Mesothelial cell of epicardium (in vitro differentiated cells): ENCODE results near the gene AURKAIP1. TPM values are rescaled to one million over a fixed set of nuclear protein-coding genes. Genes with fewer than 3 reads are reported as not detected.
"Not testable (repeated sequence)": the region's sequence is repeated elsewhere in the genome, so short reads cannot be mapped to it uniquely, and the experiment has no call there.

Source experiments
- DNase-seq, 2 experiments: peaks; one replicate each; pipeline ENCODE4 v3.0.0; 2021; ENCODE audit warnings: low spot score in 2 of 2; ENCODE audit not compliant: unreplicated experiment in 2 of 2
- H3K27ac Mint-ChIP-seq: 2 replicates; pipeline ENCODE4 v1.8.0; 2021; ENCODE audit warnings: mixed read lengths
- H3K27me3 Mint-ChIP-seq: 2 replicates; pipeline ENCODE4 v1.8.0; 2021; ENCODE audit warnings: low read depth, mixed read lengths
- H3K36me3 Mint-ChIP-seq: 2 replicates; pipeline ENCODE4 v1.8.0; 2021; ENCODE audit warnings: mixed read lengths
- H3K4me1 Mint-ChIP-seq: 2 replicates; pipeline ENCODE4 v1.8.0; 2021; ENCODE audit warnings: mixed read lengths
- H3K4me3 Mint-ChIP-seq: 2 replicates; pipeline ENCODE4 v1.8.0; 2021; ENCODE audit warnings: mild to moderate bottlenecking, moderate library complexity, mixed read lengths
- H3K9me3 Mint-ChIP-seq: 2 replicates; pipeline ENCODE4 v1.8.0; 2021; ENCODE audit warnings: mixed read lengths
- total RNA-seq: library from RNA; stranded (reverse); gene quantifications from 3 replicates; pipeline ENCODE4 v1.2.1, GENCODE V29; 2021
- TF ChIP-seq, protein P1 (sequence below): fragments of 200-600 bp; sonication (generic); IDR thresholded peaks from one replicate; pipeline ENCODE4 v1.5.0; 2021; ENCODE audit warnings: antibody characterized with exemption; ENCODE audit not compliant: unreplicated experiment

AURKAIP1 gene
- total RNA-seq, 1 donor from 2014 or later = 75.5 TPM

DNA sequence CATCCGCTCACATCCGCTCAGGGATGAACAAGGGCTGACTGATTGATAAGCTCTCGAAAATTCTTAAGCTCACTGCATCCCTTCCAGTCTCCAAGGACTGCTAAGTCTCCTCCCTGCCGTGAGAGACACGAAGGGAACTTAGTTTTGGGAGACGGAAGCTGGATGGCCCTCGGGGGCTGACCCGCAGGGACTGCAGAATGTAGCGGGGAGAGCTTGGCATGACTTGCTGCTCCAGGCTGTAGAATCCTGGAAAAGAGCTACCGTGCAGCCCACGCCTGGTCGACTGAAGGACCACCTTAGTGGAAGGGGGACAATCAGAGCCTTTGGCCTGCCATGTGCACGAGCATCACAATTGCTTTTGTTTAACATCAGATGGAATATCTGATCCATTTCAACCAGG lies 40.7 kb upstream of the AURKAIP1 start:
- TF ChIP-seq, protein P1, sequence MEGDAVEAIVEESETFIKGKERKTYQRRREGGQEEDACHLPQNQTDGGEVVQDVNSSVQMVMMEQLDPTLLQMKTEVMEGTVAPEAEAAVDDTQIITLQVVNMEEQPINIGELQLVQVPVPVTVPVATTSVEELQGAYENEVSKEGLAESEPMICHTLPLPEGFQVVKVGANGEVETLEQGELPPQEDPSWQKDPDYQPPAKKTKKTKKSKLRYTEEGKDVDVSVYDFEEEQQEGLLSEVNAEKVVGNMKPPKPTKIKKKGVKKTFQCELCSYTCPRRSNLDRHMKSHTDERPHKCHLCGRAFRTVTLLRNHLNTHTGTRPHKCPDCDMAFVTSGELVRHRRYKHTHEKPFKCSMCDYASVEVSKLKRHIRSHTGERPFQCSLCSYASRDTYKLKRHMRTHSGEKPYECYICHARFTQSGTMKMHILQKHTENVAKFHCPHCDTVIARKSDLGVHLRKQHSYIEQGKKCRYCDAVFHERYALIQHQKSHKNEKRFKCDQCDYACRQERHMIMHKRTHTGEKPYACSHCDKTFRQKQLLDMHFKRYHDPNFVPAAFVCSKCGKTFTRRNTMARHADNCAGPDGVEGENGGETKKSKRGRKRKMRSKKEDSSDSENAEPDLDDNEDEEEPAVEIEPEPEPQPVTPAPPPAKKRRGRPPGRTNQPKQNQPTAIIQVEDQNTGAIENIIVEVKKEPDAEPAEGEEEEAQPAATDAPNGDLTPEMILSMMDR = no peak
- Mint-ChIP-seq H3K4me1 (peaks cover 14% of the 10 kb centered on the region), H3K27ac (no peak overlapping the region), H3K9me3 (peaks cover 8% of the 10 kb centered on the region), H3K4me3 (no peak overlapping the region), H3K36me3 (peaks cover 3% of the 10 kb centered on the region), H3K27me3 (no peaks in the 10 kb centered on the region)
- DNase-seq = no peak

DNA sequence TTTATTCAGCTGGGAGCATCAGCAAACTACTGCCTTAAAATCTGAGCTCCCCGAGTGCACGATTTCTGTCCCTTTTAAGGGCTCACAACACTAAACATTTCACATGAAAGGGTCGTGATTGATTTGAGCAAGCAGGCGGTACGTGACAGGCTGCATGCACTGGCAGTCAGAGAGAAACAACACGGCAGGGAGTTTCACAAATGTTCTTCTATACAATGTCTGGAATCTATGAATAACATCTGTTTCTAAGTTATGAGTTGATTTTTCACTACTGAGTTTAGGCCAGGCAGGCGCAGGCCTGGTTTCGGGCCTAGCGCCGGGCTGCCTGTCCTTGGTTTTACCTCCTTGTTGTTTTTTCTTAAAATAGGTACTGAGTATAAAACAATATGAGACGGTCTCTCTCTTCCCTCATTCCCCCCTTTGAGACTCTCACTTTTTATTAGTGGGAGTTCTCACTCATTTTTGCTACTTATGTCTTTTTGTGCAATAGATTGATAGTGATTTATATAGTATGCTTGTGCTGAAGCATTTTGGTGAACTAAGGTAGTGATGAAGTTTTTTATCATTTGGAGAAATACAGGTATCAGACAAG lies 37.4 kb upstream of the AURKAIP1 start:
- not testable (repeated sequence) for H3K36me3 Mint-ChIP-seq, H3K27me3 Mint-ChIP-seq, H3K4me3 Mint-ChIP-seq, DNase-seq, H3K9me3 Mint-ChIP-seq, H3K27ac Mint-ChIP-seq
- H3K4me1 Mint-ChIP-seq = peaks cover 22% of the 10 kb centered on the region

DNA sequence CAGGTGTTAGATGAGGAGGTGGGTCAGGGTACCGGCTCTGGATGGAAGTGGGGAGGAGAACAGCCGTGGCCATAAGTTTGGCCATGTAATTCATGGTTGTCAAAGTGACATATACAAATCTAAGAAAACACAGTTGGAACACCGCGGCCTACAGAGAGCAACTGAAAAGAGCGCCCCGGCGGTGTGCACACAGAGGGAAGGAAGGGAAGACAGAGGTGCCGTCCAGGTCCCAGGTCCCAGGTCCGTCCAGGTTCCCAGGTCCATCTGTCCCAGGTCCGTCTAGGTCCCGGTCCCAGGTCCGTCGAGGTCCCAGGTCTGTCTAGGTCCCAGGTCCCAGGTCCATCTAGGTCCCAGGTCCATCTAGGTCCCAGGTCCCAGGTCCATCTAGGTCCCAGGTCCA lies 36.6 kb upstream of the AURKAIP1 start:
- no peaks in the 10 kb centered on the region for H3K27me3 Mint-ChIP-seq
- H3K4me3 Mint-ChIP-seq = no peak overlapping the region
- peaks cover 4% of the 10 kb centered on the region for H3K36me3 Mint-ChIP-seq
- H3K4me1 Mint-ChIP-seq = peaks cover 19% of the 10 kb centered on the region
- TF ChIP-seq, protein P1 = no peak
- H3K9me3 Mint-ChIP-seq = peaks cover 8% of the 10 kb centered on the region
- no peak overlapping the region for H3K27ac Mint-ChIP-seq
- DNase-seq = no peak

DNA sequence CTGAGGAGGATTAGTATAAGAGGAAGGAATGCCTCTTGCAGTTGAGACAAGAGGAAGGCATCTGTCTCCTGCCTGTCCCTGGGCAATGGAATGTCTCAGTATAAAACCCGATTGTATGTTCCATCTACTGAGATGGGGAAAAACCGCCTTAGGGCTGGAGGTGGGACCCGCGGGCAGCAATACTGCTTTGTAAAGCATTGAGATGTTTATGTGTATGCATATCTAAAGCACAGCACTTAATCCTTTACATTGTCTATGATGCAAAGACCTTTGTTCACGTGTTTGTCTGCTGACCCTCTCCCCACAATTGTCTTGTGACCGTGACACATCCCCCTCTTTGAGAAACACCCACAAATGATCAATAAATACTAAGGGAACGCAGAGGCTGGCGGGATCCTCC lies 35.2 kb upstream of the AURKAIP1 start:
- H3K9me3 Mint-ChIP-seq, DNase-seq, H3K27me3 Mint-ChIP-seq, H3K36me3 Mint-ChIP-seq, H3K4me3 Mint-ChIP-seq: not testable (repeated sequence)
- Mint-ChIP-seq H3K27ac (peak overlapping the region; percentile 82), H3K4me1 (peaks cover 28% of the 10 kb centered on the region)

DNA sequence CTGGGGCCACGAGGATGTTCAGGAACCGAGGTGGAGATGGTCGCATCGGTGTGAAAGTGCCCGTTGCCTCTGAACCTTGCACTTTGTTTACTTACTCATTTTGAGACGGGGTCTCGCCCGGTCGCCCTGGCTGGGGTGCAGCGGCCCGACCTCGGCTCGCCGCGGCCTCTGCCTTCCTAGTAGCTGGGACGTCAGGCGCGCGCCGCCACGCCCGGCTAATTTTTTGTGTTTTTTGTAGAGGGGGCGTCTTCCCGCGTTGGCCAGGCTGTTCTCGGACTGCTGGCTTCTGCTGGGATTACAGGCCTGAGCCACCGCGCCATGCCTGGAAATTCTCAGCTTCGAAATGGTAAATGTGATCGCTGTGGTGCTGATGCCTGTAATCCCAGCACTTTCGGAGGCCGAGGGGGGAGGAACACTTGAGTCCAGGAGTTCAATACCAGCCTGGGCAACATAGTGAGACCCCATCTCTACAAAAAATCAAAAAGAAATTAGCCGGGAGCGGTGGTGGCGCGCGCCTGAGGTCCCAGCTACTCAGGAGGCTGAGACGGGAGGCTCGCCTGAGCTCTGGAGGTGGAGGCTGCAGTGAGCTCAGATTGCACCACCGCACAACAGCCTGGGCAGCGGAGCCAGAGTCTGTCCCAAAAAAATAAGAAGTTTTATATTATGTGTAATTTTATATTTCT lies 32.8 kb upstream of the AURKAIP1 start:
- H3K27me3 Mint-ChIP-seq = no peaks in the 10 kb centered on the region
- peaks cover 28% of the 10 kb centered on the region for H3K4me1 Mint-ChIP-seq
- H3K9me3 Mint-ChIP-seq = peaks cover 4% of the 10 kb centered on the region
- TF ChIP-seq, protein P1 = peak; percentile 25
- H3K36me3 Mint-ChIP-seq = peaks cover 19% of the 10 kb centered on the region
- H3K27ac Mint-ChIP-seq = peak overlapping the region; percentile 85
- DNase-seq = no peak
- peak overlapping the region; percentile 92 for H3K4me3 Mint-ChIP-seq

DNA sequence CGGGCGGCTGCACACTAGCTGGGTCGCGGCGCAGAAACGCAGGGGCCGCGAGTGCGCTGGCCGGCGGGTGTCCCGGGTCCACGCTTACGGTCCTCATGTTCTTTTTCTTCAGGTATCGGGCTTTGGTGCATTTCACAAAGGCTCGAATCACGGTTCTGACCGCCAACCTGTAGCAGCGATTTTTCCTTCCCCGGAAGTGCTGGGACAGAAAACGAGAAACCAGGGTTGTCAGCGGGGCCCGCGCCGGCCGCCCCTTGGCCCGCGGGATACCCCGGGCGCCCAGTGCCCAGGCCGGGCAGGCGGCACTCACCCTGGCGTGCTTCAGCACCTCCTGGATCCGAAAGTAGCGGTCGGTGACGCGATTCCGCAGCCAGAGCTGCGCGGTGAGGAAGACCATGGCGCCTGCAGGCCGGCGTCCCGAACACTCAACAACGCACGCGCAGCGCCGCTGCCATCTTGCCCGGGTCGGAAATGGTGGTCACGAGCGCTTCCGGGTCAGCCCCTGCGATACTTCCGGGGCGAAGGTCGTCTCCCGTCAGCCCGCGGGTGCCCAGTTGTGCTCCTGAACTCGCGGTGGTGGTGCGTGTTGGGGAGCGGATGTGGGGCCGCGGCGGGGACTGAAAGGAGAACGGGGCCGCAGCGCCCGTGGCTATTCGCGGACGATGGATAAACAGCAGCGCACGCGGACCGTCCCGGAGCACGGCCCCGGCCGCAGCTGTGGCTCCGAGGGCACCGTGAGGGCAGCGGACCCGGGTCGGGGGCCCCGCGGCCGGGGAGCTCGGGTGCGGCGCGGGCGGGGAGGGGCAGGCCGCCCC lies 32.0 kb upstream of the AURKAIP1 start, which contains the start of gene MRPL20:
Gene MRPL20, minus strand, starts transcription at position 473 of the 815 bp plus-strand sequence. Its CDS starts 76 bp downstream, at position 397.
- H3K27ac Mint-ChIP-seq = peak within 1 kb of the TSS; percentile 94
- no peaks in the 10 kb centered on the region for H3K9me3 Mint-ChIP-seq
- TF ChIP-seq, protein P1 = no peak
- H3K27me3 Mint-ChIP-seq = no peaks in the 10 kb centered on the region
- peaks cover 21% of the 10 kb centered on the region for H3K36me3 Mint-ChIP-seq
- peak; percentile 78 to 86 for DNase-seq
- peaks cover 28% of the 10 kb centered on the region for H3K4me1 Mint-ChIP-seq
- peak within 1 kb of the TSS; percentile 92 for H3K4me3 Mint-ChIP-seq
